ENCODE data around the gene OGA.
A peak's percentile ranks its signal among the peaks of the same experiment; 100 is the strongest.

OGA gene

DNA sequence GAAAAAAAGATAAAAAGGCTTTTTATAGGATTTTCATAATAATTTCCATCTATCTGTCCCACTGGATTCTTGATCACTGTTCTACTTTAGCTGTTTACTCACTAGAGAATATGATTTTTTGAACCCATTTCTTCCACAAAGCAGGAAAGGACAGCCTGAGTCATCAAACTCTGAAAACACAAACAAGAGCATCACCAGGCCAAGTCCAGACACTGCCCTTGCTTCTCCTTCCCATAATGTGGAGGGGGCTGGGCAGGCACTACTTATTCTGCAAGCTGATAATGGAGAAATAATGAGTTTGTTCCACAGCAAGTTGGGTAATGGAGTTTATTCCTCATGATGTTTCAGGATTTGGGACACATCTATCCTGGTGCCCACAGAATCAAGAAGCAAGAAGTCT lies 38.4 kb upstream of the OGA start:
- TF ChIP-seq, protein P1, sequence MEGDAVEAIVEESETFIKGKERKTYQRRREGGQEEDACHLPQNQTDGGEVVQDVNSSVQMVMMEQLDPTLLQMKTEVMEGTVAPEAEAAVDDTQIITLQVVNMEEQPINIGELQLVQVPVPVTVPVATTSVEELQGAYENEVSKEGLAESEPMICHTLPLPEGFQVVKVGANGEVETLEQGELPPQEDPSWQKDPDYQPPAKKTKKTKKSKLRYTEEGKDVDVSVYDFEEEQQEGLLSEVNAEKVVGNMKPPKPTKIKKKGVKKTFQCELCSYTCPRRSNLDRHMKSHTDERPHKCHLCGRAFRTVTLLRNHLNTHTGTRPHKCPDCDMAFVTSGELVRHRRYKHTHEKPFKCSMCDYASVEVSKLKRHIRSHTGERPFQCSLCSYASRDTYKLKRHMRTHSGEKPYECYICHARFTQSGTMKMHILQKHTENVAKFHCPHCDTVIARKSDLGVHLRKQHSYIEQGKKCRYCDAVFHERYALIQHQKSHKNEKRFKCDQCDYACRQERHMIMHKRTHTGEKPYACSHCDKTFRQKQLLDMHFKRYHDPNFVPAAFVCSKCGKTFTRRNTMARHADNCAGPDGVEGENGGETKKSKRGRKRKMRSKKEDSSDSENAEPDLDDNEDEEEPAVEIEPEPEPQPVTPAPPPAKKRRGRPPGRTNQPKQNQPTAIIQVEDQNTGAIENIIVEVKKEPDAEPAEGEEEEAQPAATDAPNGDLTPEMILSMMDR (IDR thresholded peaks at IDR 0.05): no peak
- no peak overlapping the region for H3K27ac Mint-ChIP-seq
- H3K4me1 Mint-ChIP-seq: no peaks in the 10 kb centered on the region
- peaks cover 3% of the 10 kb centered on the region for H3K27me3 Mint-ChIP-seq (ENCODE audit: low read depth, poor library complexity)
- H3K9me3 Mint-ChIP-seq: peaks cover 21% of the 10 kb centered on the region
- no peak for DNase-seq
- no peak overlapping the region for H3K4me3 Mint-ChIP-seq
- peaks cover 25% of the 10 kb centered on the region for H3K36me3 Mint-ChIP-seq (ENCODE audit: low read depth)

DNA sequence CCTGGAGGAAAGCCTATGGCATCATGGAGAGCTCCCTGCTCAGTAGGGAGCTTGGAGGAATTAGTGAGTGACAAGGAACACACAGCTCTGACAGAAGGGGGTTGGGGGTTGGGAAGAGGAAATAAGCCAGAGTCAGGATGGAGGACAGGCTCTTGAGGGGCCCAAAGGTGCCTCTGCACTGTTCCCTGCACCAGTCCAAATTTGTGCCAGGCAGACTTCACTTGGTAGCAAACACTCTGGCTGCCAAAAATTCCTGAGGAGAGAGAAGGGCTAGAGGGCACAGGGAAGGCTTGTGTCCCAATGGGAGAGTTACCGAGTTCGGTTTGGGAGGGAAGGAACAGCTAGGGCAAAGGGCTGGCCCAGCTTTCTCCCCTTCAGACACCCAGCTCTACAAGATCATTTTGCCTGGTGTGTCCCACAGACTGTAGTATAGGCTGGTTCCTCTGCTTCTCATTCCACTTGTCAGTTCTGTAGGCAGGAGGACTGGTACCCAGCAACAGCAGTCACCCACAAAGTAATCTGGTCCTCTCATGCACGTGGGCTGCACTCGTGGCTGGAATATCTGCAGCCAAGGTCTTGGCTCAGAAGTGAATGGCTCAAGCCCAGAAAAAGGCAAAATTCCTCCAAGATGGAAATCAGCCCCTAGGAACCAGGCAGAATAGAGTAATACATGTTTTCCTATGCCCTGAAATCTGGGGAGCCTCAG lies 33.3 kb upstream of the OGA start:
- DNase-seq: no peak
- H3K4me3 Mint-ChIP-seq: no peak overlapping the region
- H3K27ac Mint-ChIP-seq: no peak overlapping the region
- peaks cover 9% of the 10 kb centered on the region for H3K36me3 Mint-ChIP-seq (ENCODE audit: low read depth)
- peaks cover 42% of the 10 kb centered on the region for H3K4me1 Mint-ChIP-seq
- H3K9me3 Mint-ChIP-seq: no peaks in the 10 kb centered on the region
- TF ChIP-seq, protein P1 (IDR thresholded peaks at IDR 0.05): no peak
- peaks cover 8% of the 10 kb centered on the region for H3K27me3 Mint-ChIP-seq (ENCODE audit: low read depth, poor library complexity)

DNA sequence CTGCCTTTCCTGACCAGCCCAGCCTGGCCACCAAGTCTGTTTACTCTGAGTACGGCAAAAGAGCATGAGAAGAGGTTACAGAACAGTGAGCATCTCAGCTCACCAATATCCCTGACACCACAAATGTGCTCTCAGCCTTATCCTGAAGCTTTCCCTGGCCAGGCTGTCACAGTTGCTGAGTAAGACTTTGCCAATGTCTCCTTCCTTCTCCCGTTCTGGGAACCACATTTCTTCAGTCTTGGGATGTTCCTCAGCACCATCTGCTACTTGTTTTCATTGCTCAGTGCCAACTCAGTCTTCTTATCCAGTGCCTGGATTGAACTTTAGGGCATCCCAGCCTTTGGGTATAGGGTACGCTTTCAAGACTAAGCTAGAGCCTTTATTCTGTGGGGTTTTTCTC lies 32.5 kb upstream of the OGA start:
- TF ChIP-seq, protein P1 (IDR thresholded peaks at IDR 0.05): no peak
- Mint-ChIP-seq H3K4me3 (no peak overlapping the region), H3K4me1 (peaks cover 48% of the 10 kb centered on the region), H3K27ac (no peak overlapping the region), H3K36me3 (ENCODE audit: low read depth) (peaks cover 9% of the 10 kb centered on the region), H3K9me3 (no peaks in the 10 kb centered on the region), H3K27me3 (ENCODE audit: low read depth, poor library complexity) (peaks cover 6% of the 10 kb centered on the region)
- DNase-seq: no peak

DNA sequence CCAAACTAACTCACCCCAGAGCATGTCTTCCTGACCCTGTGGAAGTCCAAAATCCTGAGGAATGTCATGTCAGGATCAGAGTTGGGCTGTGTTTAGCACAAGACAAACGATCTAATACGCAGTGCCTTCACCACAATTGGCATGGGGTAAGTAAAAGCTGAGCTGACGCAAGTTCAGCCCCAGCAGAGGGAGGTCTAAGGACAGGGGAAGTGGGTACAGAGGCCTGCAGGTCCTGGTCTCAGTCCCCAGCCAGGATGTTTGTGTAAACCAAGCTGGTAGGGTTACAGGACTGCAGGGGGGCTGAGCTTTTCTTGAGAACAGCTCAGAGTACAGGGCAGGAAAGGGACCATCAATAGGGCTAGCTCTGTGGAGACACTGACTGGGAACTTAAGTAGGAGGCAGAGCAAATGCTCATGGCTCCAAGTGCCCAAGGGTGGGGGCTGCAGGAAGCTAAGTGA lies 30.7 kb upstream of the OGA start:
- Mint-ChIP-seq H3K4me3 (no peak overlapping the region), H3K36me3 (ENCODE audit: low read depth) (peaks cover 9% of the 10 kb centered on the region), H3K27ac (peak overlapping the region; percentile 81), H3K9me3 (no peaks in the 10 kb centered on the region), H3K4me1 (peaks cover 56% of the 10 kb centered on the region), H3K27me3 (ENCODE audit: low read depth, poor library complexity) (peaks cover 23% of the 10 kb centered on the region)
- TF ChIP-seq, protein P1 (IDR thresholded peaks at IDR 0.05): no peak
- DNase-seq: no peak

DNA sequence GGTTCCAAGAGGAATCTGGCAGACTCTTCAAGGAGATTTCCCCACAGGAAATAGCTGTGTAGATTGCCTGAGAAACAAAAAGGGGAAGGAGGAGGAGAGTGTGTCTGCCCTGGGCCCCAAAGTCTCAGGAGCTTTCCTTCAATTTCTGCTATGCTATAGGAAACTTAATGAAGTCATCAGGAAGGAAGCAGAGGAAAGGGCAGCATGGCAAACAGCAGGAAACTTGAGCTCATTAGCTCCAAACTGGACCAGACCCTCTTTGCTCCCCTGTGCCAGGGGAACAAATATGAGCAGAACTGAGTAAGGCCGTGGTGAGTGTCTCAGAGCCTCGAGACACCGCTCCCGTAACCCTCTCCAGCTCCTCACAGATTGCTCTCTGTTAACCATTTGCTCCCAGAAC lies 30.2 kb upstream of the OGA start:
- Mint-ChIP-seq H3K9me3 (no peaks in the 10 kb centered on the region), H3K27ac (peak overlapping the region; percentile 81)

More for the DNA sequence above, 30.2 kb upstream of the OGA start:
- DNase-seq: no peak
- H3K4me1 Mint-ChIP-seq: peaks cover 58% of the 10 kb centered on the region
- peaks cover 9% of the 10 kb centered on the region for H3K36me3 Mint-ChIP-seq (ENCODE audit: low read depth)
- H3K27me3 Mint-ChIP-seq (ENCODE audit: low read depth, poor library complexity): peaks cover 28% of the 10 kb centered on the region
- H3K4me3 Mint-ChIP-seq: no peak overlapping the region
- TF ChIP-seq, protein P1 (IDR thresholded peaks at IDR 0.05): no peak

Measured in nephron progenitor cell (in vitro differentiated cells).